ENCODE results near the gene SIL1. TPM values are rescaled to one million over a fixed set of nuclear protein-coding genes. Genes with fewer than 3 reads are reported as not detected.
A peak's percentile ranks its signal among the peaks of the same experiment; 100 is the strongest.

SIL1 gene
- total and polyA plus RNA-seq, 2 of the 4 experiments (the other 2 are of a cell fraction) = 56.1 to 66.0 TPM

GRCh38 chr5:139131921-139132432 lies 66.2 kb downstream of the SIL1 start:
- Histone ChIP-seq H2AFZ (replicated peaks; ENCODE audit: low read length, poor library complexity) (no peak overlapping the region), H3K4me1 (ENCODE audit: control insufficient read depth, insufficient read depth, low read length) (peaks cover 8% of the 10 kb centered on the region), H4K5ac (ENCODE audit: low read depth, low read length) (no peak overlapping the region), H3K9me1 (ENCODE audit: insufficient read depth, low read length) (peaks cover 3% of the 10 kb centered on the region; the same call in 1 of the 2 replicates), H2BK5ac (ENCODE audit: low read depth, low read length, poor library complexity, severe bottlenecking) (no peak overlapping the region), H2BK120ac (ENCODE audit: low read depth, low read length) (no peak overlapping the region), H3K56ac (ENCODE audit: extremely low read depth, insufficient read depth, low read length) (no peak overlapping the region), H4K20me1 (ENCODE audit: insufficient read depth, low read length) (peaks cover 4% of the 10 kb centered on the region; the same call in 1 of the 2 replicates), H2AK9ac (replicated peaks; ENCODE audit: low read depth, low read length, poor library complexity) (no peak overlapping the region), H3K9me3 (ENCODE audit: control insufficient read depth, insufficient read depth, low read length) (no peaks in the 10 kb centered on the region), H2BK20ac (ENCODE audit: low read depth, low read length) (no peak overlapping the region), H3K23ac (ENCODE audit: low read depth, low read length) (no peak overlapping the region; the same call in 1 of the 2 replicates), H3K18ac (ENCODE audit: low read depth, low read length) (no peak overlapping the region), H3K4ac (ENCODE audit: low read depth, low read length) (no peak overlapping the region), H3K27ac (ENCODE audit: insufficient read depth, low read length) (no peak overlapping the region), H3K4me3 (ENCODE audit: insufficient read depth, low read depth, low read length) (no peak overlapping the region), H4K91ac (ENCODE audit: insufficient read depth, low read depth, low read length) (no peak overlapping the region), H3K9ac (ENCODE audit: low read depth, low read length) (no peak overlapping the region), H4K8ac (ENCODE audit: low read depth in 2 of 2, low read length in 2 of 2) (no peak overlapping the region), H3K4me2 (ENCODE audit: low read depth, low read length) (peak overlapping the region; percentile 60; the same call in 1 of the 2 replicates), H2BK15ac (ENCODE audit: low read depth, low read length) (no peak overlapping the region), H3K27me3 (ENCODE audit: control insufficient read depth, insufficient read depth, low read length) (no peaks in the 10 kb centered on the region), H3K79me1 (ENCODE audit: low read depth in 1 of 2, low read length in 2 of 2) (peaks cover 0 to 25% of the 10 kb centered on the region in 2 experiments; a peak in 3 of 4 replicates), H3K14ac (replicated peaks; ENCODE audit: low read depth, low read length) (no peak overlapping the region; the same call in 1 of the 2 replicates), H2AK5ac (ENCODE audit: low read depth, low read length) (no peak overlapping the region), H3K36me3 (ENCODE audit: control insufficient read depth, insufficient read depth, low read length) (peaks cover 4% of the 10 kb centered on the region; the same call in 1 of the 2 replicates)
- ATAC-seq (ENCODE audit: low read depth) (peak; percentile 17; the same call in 1 of the 2 replicates), DNase-seq (peak; percentile 16)
- TF ChIP-seq CEBPB (IDR thresholded peaks at IDR 0.05; ENCODE audit: low read depth, low read length) = no peak
- BruUV-seq (replicated peaks) = no TSS peak
- dilution Hi-C loops (cut with HindIII; ENCODE audit: low sequenced_read_pairs, unreplicated experiment) = no loop called here
- ChIA-PET POLR2A (ENCODE audit: unreplicated experiment) (no interaction called here), CTCF (interaction anchor here (1.0 kb wide), 1 partner anchor 14 kb away, joined by 3 read pairs; no protein-coding TSS in a partner anchor)
- WGBS, 2 experiments (ENCODE audit: extremely low coverage in 2 of 2, insufficient read length in 1 of 2) = no CpG with 5 or more reads among the region's 2 CpGs
- intact Hi-C loops (cut with micrococcal nuclease) = no loop called here
- in situ Hi-C loops (cut with MboI; ENCODE audit: low sequenced_read_pairs) = no loop called here
